HepG2 (cell line): ENCODE results near the gene AHCY. TPM values are rescaled to one million over a fixed set of nuclear protein-coding genes. Genes with fewer than 3 reads are reported as not detected.

ENCODE experiments used
- ASH2L ChIP-seq: fragments of 300-600, 200-600 bp; sonication (generic); IDR thresholded peaks from 2 replicates; pipeline ENCODE4 v1.7.0; 2017; ENCODE audit warnings: low read depth, mild to moderate bottlenecking, moderate library complexity, mixed read lengths, low read length; ENCODE audit not compliant: insufficient read length
- EEA1 ChIP-seq: sonication (generic); formaldehyde crosslinking; IDR thresholded peaks from 2 replicates; pipeline ENCODE4 v1.5.1; 2020; ENCODE audit warnings: mild to moderate bottlenecking, missing genetic modification reagents, borderline replicate concordance
- ETV6 ChIP-seq: sonication (generic); formaldehyde crosslinking; conservative IDR thresholded peaks from 2 replicates; pipeline ENCODE4 v1.4.0; 2020; ENCODE audit warnings: missing genetic modification reagents
- MED8 ChIP-seq: sonication (generic); formaldehyde crosslinking; IDR thresholded peaks from 2 replicates; pipeline ENCODE4 v1.8.1; 2023; ENCODE audit warnings: mild to moderate bottlenecking, missing genetic modification reagents; ENCODE audit not compliant: insufficient replicate concordance
- MEIS2 ChIP-seq: sonication (generic); formaldehyde crosslinking; IDR thresholded peaks from 2 replicates; pipeline ENCODE4 v1.9.0; 2021; ENCODE audit warnings: mild to moderate bottlenecking, missing genetic modification reagents
- MIER2 ChIP-seq: IDR thresholded peaks from 2 replicates; pipeline ENCODE4 v1.6.1; 2016; ENCODE audit warnings: missing biosample characterization, missing genetic modification reagents
- NR1H2 ChIP-seq: sonication (generic); formaldehyde crosslinking; IDR thresholded peaks from 2 replicates; pipeline ENCODE4 v1.8.1; 2022; ENCODE audit warnings: low read depth, missing genetic modification reagents, borderline replicate concordance
- ZFP36L1 ChIP-seq: sonication (generic); formaldehyde crosslinking; IDR thresholded peaks from 2 replicates; pipeline ENCODE4 v1.8.0; 2022; ENCODE audit warnings: mild to moderate bottlenecking, missing genetic modification reagents, moderate library complexity
- ZNF101 ChIP-seq: sonication (generic); formaldehyde crosslinking; IDR thresholded peaks from 2 replicates; pipeline ENCODE4 v1.4.0; 2020; ENCODE audit warnings: mild to moderate bottlenecking, low read depth, missing genetic modification reagents, borderline replicate concordance
- ZNF232 ChIP-seq: sonication (generic); formaldehyde crosslinking; IDR thresholded peaks from 2 replicates; pipeline ENCODE4 v1.4.0; 2020; ENCODE audit warnings: missing genetic modification reagents, borderline replicate concordance
- ZNF296 ChIP-seq: sonication (generic); formaldehyde crosslinking; conservative IDR thresholded peaks from 2 replicates; pipeline ENCODE4 v1.5.0; 2020; ENCODE audit warnings: mild to moderate bottlenecking, missing genetic modification reagents
- ZNF329 ChIP-seq: sonication (generic); formaldehyde crosslinking; IDR thresholded peaks from 2 replicates; pipeline ENCODE4 v1.9.0; 2021; ENCODE audit warnings: low read depth, mild to moderate bottlenecking, missing genetic modification reagents
- polyA plus RNA-seq, 8 experiments: library from polyadenylated mRNA; depleted of rRNA in 3 of 8; stranded (reverse) in 7 of 8; unstranded in 1 of 8; fragments of >200 nt; fragmentation: Illumina TruSeq in 4 of 8; extraction: Trizol in 4 of 8; gene quantifications; 2 replicates each; pipeline versions ENCODE4 v1.2.1 to v1.2.3, GENCODE V29; 2011 to 2016; ENCODE audit warnings: low read depth in 4 of 8, missing spikeins in 1 of 8, mixed read lengths in 1 of 8; ENCODE audit not compliant: insufficient read depth in 1 of 8
- total RNA-seq, 5 experiments: library from RNA; depleted of rRNA; stranded (reverse); fragments of >200 nt; fragmentation: Illumina TruSeq; extraction: Trizol; gene quantifications; 2 replicates each; pipeline ENCODE4 v1.2.3, GENCODE V29; 2016; ENCODE audit warnings: low read depth in 1 of 5
- TF ChIP-seq, protein P1 (sequence below): sonication (generic); formaldehyde crosslinking; conservative IDR thresholded peaks from 2 replicates; pipeline ENCODE4 v1.8.0; 2022; ENCODE audit warnings: missing genetic modification reagents
- TF ChIP-seq, protein P2 (sequence below): IDR thresholded peaks from 2 replicates; pipeline ENCODE4 v1.6.1; 2016; ENCODE audit warnings: low read depth, control low read depth
- TF ChIP-seq, protein P3 (sequence below): sonication (generic); formaldehyde crosslinking; IDR thresholded peaks from 2 replicates; pipeline ENCODE4 v1.5.0; 2020; ENCODE audit warnings: missing genetic modification reagents
- TF ChIP-seq, protein P4 (sequence below): sonication (generic); formaldehyde crosslinking; conservative IDR thresholded peaks from 2 replicates; pipeline ENCODE4 v1.4.0; 2020; ENCODE audit warnings: missing genetic modification reagents
- TF ChIP-seq, protein P5 (sequence below): sonication (generic); formaldehyde crosslinking; IDR thresholded peaks from 2 replicates; pipeline ENCODE4 v1.5.0; 2020; ENCODE audit warnings: missing genetic modification reagents
- TF ChIP-seq, protein P6 (sequence below): sonication (generic); formaldehyde crosslinking; IDR thresholded peaks from 2 replicates; pipeline ENCODE4 v1.4.0; 2020; ENCODE audit warnings: low read depth, missing genetic modification reagents

The AHCY gene
- total and polyA plus RNA-seq, 2 of the 13 experiments (the other 11 are each of a cell fraction or from before 2014, with no cell fraction given), result 407 to 419 TPM

DNA sequence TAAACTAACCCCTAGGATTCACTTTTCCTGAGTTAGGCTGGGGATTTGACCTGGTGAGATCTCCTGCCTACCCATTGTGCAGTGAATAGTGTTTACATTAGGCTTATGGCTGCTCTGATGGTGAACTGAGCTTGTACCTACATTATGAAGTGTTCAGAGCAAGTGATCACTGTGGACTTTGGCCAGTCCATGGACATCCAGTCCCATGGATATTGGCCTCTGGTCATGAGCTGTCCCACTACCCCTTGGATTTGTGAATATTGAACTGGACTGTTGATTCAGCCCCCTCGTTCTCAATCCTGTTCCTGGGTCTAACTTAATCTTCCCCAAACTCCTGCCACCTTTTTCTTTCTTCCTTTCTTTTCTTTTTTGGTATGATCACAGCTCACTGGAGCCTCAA lies 48.2 kb downstream of the AHCY start (continued):
- TF ChIP-seq, protein P1, sequence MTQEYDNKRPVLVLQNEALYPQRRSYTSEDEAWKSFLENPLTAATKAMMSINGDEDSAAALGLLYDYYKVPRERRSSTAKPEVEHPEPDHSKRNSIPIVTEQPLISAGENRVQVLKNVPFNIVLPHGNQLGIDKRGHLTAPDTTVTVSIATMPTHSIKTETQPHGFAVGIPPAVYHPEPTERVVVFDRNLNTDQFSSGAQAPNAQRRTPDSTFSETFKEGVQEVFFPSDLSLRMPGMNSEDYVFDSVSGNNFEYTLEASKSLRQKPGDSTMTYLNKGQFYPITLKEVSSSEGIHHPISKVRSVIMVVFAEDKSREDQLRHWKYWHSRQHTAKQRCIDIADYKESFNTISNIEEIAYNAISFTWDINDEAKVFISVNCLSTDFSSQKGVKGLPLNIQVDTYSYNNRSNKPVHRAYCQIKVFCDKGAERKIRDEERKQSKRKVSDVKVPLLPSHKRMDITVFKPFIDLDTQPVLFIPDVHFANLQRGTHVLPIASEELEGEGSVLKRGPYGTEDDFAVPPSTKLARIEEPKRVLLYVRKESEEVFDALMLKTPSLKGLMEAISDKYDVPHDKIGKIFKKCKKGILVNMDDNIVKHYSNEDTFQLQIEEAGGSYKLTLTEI (CRISPR knock-in tag), result no peak
- TF ChIP-seq MED8 (no peak), MEIS2 (no peak), ZNF232 (no peak), ZNF101 (no peak), ETV6 (CRISPR knock-in tag) (no peak), MIER2 (CRISPR knock-in tag) (peak; percentile 82; the same call in 1 of the 2 replicates), ZNF296 (no peak), EEA1 (no peak), NR1H2 (CRISPR knock-in tag) (no peak), ZFP36L1 (no peak), ASH2L (no peak), ZNF329 (CRISPR knock-in tag) (no peak)
- TF ChIP-seq, protein P2, sequence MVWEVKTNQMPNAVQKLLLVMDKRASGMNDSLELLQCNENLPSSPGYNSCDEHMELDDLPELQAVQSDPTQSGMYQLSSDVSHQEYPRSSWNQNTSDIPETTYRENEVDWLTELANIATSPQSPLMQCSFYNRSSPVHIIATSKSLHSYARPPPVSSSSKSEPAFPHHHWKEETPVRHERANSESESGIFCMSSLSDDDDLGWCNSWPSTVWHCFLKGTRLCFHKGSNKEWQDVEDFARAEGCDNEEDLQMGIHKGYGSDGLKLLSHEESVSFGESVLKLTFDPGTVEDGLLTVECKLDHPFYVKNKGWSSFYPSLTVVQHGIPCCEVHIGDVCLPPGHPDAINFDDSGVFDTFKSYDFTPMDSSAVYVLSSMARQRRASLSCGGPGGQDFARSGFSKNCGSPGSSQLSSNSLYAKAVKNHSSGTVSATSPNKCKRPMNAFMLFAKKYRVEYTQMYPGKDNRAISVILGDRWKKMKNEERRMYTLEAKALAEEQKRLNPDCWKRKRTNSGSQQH, result no peak
- TF ChIP-seq, protein P3, sequence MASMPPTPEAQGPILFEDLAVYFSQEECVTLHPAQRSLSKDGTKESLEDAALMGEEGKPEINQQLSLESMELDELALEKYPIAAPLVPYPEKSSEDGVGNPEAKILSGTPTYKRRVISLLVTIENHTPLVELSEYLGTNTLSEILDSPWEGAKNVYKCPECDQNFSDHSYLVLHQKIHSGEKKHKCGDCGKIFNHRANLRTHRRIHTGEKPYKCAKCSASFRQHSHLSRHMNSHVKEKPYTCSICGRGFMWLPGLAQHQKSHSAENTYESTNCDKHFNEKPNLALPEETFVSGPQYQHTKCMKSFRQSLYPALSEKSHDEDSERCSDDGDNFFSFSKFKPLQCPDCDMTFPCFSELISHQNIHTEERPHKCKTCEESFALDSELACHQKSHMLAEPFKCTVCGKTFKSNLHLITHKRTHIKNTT (CRISPR knock-in tag), result no peak
- TF ChIP-seq, protein P4, sequence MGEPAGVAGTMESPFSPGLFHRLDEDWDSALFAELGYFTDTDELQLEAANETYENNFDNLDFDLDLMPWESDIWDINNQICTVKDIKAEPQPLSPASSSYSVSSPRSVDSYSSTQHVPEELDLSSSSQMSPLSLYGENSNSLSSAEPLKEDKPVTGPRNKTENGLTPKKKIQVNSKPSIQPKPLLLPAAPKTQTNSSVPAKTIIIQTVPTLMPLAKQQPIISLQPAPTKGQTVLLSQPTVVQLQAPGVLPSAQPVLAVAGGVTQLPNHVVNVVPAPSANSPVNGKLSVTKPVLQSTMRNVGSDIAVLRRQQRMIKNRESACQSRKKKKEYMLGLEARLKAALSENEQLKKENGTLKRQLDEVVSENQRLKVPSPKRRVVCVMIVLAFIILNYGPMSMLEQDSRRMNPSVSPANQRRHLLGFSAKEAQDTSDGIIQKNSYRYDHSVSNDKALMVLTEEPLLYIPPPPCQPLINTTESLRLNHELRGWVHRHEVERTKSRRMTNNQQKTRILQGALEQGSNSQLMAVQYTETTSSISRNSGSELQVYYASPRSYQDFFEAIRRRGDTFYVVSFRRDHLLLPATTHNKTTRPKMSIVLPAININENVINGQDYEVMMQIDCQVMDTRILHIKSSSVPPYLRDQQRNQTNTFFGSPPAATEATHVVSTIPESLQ, result no peak
- TF ChIP-seq, protein P5, sequence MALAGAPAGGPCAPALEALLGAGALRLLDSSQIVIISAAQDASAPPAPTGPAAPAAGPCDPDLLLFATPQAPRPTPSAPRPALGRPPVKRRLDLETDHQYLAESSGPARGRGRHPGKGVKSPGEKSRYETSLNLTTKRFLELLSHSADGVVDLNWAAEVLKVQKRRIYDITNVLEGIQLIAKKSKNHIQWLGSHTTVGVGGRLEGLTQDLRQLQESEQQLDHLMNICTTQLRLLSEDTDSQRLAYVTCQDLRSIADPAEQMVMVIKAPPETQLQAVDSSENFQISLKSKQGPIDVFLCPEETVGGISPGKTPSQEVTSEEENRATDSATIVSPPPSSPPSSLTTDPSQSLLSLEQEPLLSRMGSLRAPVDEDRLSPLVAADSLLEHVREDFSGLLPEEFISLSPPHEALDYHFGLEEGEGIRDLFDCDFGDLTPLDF (CRISPR knock-in tag), result no peak
- TF ChIP-seq, protein P6, sequence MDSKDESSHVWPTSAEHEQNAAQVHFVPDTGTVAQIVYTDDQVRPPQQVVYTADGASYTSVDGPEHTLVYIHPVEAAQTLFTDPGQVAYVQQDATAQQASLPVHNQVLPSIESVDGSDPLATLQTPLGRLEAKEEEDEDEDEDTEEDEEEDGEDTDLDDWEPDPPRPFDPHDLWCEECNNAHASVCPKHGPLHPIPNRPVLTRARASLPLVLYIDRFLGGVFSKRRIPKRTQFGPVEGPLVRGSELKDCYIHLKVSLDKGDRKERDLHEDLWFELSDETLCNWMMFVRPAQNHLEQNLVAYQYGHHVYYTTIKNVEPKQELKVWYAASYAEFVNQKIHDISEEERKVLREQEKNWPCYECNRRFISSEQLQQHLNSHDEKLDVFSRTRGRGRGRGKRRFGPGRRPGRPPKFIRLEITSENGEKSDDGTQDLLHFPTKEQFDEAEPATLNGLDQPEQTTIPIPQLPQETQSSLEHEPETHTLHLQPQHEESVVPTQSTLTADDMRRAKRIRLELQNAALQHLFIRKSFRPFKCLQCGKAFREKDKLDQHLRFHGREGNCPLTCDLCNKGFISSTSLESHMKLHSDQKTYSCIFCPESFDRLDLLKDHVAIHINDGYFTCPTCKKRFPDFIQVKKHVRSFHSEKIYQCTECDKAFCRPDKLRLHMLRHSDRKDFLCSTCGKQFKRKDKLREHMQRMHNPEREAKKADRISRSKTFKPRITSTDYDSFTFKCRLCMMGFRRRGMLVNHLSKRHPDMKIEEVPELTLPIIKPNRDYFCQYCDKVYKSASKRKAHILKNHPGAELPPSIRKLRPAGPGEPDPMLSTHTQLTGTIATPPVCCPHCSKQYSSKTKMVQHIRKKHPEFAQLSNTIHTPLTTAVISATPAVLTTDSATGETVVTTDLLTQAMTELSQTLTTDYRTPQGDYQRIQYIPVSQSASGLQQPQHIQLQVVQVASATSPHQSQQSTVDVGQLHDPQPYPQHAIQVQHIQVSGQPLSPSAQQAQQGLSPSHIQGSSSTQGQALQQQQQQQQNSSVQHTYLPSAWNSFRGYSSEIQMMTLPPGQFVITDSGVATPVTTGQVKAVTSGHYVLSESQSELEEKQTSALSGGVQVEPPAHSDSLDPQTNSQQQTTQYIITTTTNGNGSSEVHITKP (CRISPR knock-in tag), result no peak
